Measurements from ENCODE around the gene C1orf94. TPM values are rescaled to one million over a fixed set of nuclear protein-coding genes. Genes with fewer than 3 reads are reported as not detected.
A peak's percentile ranks its signal among the peaks of the same experiment; 100 is the strongest.

Gene C1orf94
- total and polyA plus RNA-seq, 2 of the 8 experiments (the other 6 are each of a cell fraction or from before 2014, with no cell fraction given) = 5.8 to 12.5 TPM

DNA sequence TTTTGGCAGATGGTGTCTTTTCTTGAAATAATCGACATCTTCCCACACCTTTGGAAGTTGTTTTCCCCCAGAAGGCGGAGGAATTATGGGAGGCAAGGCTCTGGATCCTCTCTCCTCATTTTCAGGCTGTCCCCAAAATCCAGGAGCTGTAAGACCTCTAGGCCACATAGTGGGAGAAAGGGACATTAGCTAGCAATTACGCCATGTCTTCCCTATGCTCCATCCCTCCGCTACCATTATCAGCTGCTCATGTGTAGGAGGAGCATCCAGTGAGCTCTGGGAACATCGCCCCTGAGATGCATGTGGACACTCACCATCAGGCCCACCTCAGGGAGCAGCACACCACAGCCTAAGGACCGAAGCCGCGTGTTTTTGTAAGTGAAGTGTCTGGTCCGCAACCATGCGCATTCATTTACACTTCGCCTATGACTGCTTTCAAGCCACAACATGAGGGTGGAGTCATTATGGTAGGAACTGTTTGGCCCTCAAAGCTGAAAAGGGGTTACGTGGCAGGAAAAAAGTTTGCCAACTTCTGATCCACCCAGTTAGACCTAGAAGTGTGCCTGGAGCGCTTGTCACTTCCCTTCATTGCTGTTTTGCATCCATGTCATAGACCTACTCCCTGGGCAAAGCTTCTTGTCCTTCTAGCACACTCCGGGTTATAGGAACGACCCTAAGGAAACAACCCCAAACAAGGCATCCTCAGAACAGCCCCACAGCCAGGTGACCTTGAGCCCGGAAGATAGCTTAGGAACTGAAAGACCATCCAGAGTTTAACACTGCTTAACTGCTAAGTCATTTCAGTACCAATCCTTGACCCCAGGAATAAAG lies 85.5 kb downstream of the C1orf94 start:
- Histone ChIP-seq H3K9me3 (ENCODE audit: insufficient read depth in 2 of 2, low read depth in 1 of 2, low read length in 1 of 2) (no peaks in the 10 kb centered on the region), H3K27me3 (replicated peaks in 1 of 4; ENCODE audit: control insufficient read depth in 3 of 4, extremely low read depth in 1 of 4, insufficient read depth in 3 of 4, low read length in 3 of 4) (peaks cover 0 to 5% (median 2%) of the 10 kb centered on the region in 4 experiments; a peak in 2 of 7 replicates), H3K27ac (ENCODE audit: low read depth, low read length) (no peak overlapping the region), H2AK5ac (ENCODE audit: low read depth, low read length) (no peak overlapping the region), H3K4me1 (replicated peaks in 1 of 4; ENCODE audit: control insufficient read depth in 3 of 4, insufficient read depth in 4 of 4, low read length in 3 of 4) (peaks cover 0 to 5% (median 3%) of the 10 kb centered on the region in 4 experiments; a peak in 5 of 7 replicates), H2BK15ac (ENCODE audit: low read length) (no peak overlapping the region), H4K20me1 (replicated peaks in 1 of 2; ENCODE audit: control insufficient read depth in 1 of 2, insufficient read depth in 2 of 2, low read length in 2 of 2) (no peaks in the 10 kb centered on the region), H4K5ac (ENCODE audit: insufficient read length, low read depth, low read length) (no peak overlapping the region), H4K8ac (ENCODE audit: extremely low read depth, insufficient read depth, low read length) (no peak overlapping the region), H2BK12ac (ENCODE audit: low read depth, low read length) (0 out of 2 replicates have a peak overlapping the region, but pooled peaks have one; percentile 12), H2BK20ac (ENCODE audit: low read length) (no peak overlapping the region), H3K9ac (replicated peaks in 1 of 4; ENCODE audit: extremely low read depth in 1 of 4, low read depth in 3 of 4, low read length in 3 of 4) (no peak overlapping the region), H3K18ac (ENCODE audit: extremely low read depth, low read length) (no peak overlapping the region), H3K4me3 (ENCODE audit: extremely low read depth in 1 of 4, insufficient read depth in 2 of 4, low read depth in 3 of 4, low read length in 4 of 4) (no peak overlapping the region), H3K79me1 (ENCODE audit: low read depth, low read length) (no peaks in the 10 kb centered on the region), H3K23ac (ENCODE audit: insufficient read length) (no peak overlapping the region), H3K4ac (replicated peaks; ENCODE audit: insufficient read length, low read depth, low read length) (no peak overlapping the region), H3K36me3 (ENCODE audit: control insufficient read depth in 2 of 4, insufficient read depth in 4 of 4, low read length in 3 of 4) (no peaks in the 10 kb centered on the region), H2AFZ (ENCODE audit: low read length) (no peak overlapping the region), H3K23me2 (ENCODE audit: low read depth, low read length) (no peaks in the 10 kb centered on the region), H3K4me2 (ENCODE audit: insufficient read depth in 1 of 2, low read depth in 2 of 2, low read length in 2 of 2) (no peak overlapping the region), H4K91ac (replicated peaks; ENCODE audit: insufficient read length, low read length) (no peak overlapping the region), H3K56ac (replicated peaks; ENCODE audit: insufficient read length, low read depth, low read length) (no peak overlapping the region), H2BK120ac (replicated peaks; ENCODE audit: low read depth, low read length) (no peak overlapping the region), H2BK5ac (ENCODE audit: low read depth, low read length) (no peak overlapping the region), H3K79me2 (ENCODE audit: control insufficient read depth in 1 of 2, insufficient read depth in 2 of 2, low read length in 2 of 2) (no peaks in the 10 kb centered on the region), H3K14ac (ENCODE audit: insufficient read length) (no peak overlapping the region)
- FAIRE-seq = no peak
- WGBS, 2 experiments (ENCODE audit: extremely low coverage in 1 of 2, insufficient coverage in 1 of 2, insufficient read length in 1 of 2, insufficient replicate concordance in 2 of 2, low coverage in 1 of 2, low lambda C conversion rate in 2 of 2, missing lambda C conversion rate in 1 of 2) = 88% methylated on average over 15 of the region's 16 CpGs; no CpG with 5 or more reads in 1 of the 2 experiments
- DNase-seq (ENCODE audit: low read depth in 1 of 2, low spot score in 2 of 2) = peak in 1 of 2 experiments; percentile 26
- CTCF ChIA-PET (ENCODE audit: partially characterized antibody) = interaction anchor here (1.1 to 1.6 kb wide), 2 partner anchors 99 to 125 kb away, joined by 3 to 5 read pairs; no protein-coding TSS in a partner anchor
- POLR2A ChIA-PET (ENCODE audit: partially characterized antibody) = no interaction called here
- TF ChIP-seq SIN3A (conservative IDR thresholded peaks at IDR 0.05 in 1 of 2, IDR thresholded peaks at IDR 0.05 in 1 of 2; ENCODE audit: low read depth in 1 of 2, low read length in 2 of 2) (no peak), TAF7 (optimal IDR thresholded peaks at IDR 0.05; ENCODE audit: borderline replicate concordance, low read depth, low read length) (no peak)

Measured in H1 (cell line).